GM18505 (cell line): ENCODE results near the gene COLEC12.

ENCODE experiments used
- ATAC-seq: cut with Tn5 transposase; IDR thresholded peaks from one replicate; pipeline ENCODE4 v1.9.1; 2021; ENCODE audit not compliant: unreplicated experiment
- POLR2A ChIP-seq: IDR thresholded peaks from 4 replicates; pipeline ENCODE4 v1.6.1; 2011; ENCODE audit warnings: borderline replicate concordance; ENCODE audit not compliant: insufficient read depth, insufficient read length; ENCODE audit errors: extremely low read depth

The COLEC12 gene

DNA sequence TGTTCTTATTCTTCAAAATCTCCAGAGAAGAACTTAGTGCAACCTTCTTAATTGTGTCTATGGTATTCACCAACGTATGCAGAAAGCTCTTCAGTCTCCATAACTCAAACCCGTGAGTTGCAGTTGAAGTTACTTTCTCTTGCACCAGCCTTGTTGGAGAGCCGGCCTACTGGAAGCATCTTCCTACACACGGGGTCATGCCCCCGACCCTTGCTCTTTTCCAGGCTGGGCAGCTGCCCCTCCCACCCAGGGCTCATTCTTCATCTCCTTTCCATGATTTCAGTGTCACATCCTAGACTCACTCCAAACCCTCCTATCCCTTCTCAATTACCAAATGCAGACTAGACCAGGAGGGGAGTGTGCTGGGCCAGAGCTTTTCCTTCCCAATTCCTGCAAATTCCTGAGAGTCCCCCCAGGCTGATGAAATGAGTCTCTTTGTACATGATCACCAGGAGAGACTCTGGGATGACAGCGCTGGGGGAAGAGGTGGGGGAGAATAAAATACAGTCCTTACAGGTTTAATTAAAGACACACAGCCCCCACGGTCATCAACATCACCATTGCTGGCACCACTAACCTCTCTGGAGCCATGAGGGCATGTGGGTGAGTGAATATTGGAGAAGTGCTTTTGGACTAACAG lies 75.3 kb downstream of the COLEC12 start:
- no peak for TF ChIP-seq POLR2A
- ATAC-seq = no peak

DNA sequence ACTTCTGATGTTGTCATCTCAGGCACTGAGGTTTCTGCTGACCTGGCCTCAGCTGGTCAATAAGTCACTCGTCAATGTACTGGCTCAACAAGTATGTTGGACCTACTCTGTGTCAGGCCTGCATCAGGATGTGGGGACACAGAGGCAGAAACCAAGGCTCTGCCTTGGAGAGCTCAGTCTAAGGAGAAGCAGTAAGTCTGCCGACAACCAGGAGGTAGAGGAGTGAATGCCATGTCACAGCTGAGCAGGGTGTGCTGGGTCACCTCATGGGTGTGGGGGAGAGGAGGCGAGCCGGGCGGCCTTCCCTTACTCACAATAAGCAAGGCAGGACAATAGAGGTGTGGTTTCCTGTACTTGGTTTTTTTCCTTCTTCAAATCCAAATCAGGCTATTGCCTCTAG lies 75.8 kb downstream of the COLEC12 start:
- ATAC-seq = no peak
- TF ChIP-seq POLR2A = no peak

DNA sequence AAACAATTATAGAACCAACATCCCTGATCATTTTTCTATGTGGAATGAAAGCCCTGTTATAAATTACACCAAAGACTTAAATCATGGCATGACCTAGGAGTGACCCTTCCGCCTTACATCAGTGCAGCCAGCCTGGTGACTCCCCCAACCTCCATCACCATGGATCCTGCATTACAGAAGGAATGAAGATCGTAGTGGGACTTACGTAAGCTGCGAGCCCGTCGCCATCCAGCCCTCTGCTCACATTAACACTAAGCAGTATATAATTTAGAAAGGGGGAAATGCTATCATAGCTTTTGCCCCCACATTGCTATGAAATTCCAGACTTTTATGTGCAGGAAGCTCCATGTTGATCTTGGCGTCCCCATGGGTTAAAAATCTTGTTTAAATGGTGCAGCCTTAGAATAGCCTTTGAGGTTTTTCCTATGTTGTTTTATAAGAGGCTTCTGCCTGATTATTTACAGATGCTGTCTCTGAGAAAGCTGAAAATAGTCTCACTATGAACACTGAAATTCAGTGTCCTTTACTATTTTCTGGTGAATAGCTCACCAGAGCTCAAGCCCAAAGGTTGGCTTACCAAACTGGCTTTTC lies 76.3 kb downstream of the COLEC12 start:
- ATAC-seq = no peak
- TF ChIP-seq POLR2A = no peak

DNA sequence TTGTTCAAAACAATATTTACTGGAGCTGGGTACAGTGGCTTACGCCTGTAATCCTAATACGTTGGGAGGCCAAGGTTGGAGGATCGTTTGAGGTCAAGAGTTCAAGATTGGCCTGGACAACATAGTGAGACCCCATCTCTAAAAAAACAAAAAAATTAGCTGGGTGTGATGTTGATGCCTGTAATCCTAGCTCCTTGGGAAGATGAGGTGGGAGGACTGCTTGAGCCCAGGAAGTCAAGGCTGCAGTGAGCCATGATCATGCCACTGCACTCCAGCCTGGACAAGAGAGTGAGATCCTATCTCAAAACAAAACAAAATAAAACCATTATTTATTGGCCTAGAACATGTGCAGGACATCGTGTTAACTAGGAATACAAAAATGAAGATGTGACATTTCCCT lies 77.5 kb downstream of the COLEC12 start:
- ATAC-seq = no peak
- TF ChIP-seq POLR2A = no peak

DNA sequence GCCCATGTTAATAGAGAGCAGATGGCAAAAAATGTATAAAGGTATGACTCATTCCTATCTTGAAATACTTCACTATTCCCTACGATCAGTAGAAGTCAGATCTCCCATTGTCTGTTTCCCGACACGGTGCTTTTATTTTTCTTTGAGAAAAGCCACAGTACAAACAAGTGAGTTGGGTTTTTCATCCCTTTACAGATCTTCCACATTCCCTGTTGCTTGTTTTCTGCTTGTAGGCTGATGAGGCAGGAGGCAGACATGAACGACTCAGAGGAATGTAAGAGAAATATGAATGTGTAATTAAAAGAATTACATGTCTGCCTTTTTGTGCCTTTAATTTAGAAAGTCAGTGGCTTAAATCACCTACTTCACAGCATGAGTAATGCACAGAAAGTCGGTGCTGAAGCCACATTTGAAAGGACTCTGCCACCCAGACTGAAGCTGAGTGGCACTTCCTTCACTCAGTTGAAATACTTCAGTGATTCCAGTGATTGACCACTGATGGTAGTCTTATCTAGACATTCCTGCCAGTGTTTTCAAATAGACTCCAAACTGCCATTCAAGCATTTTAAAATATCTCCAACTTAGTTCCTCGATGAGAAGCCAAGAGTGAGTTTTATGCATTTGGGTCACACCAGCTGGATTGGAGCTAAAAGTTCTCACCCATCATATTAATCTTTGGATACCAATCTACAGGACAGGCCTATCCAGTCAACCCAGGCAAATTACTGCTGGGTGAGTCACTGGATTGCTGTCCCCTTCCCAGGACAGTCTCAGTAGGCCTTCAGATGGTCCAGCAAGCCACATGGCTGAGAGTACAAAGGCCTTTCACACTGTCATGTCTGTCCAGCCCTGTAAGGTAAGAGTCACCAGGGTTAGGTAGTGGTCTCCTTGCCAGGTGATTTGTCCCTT lies 79.0 kb downstream of the COLEC12 start:
- no peak for TF ChIP-seq POLR2A
- ATAC-seq = no peak

DNA sequence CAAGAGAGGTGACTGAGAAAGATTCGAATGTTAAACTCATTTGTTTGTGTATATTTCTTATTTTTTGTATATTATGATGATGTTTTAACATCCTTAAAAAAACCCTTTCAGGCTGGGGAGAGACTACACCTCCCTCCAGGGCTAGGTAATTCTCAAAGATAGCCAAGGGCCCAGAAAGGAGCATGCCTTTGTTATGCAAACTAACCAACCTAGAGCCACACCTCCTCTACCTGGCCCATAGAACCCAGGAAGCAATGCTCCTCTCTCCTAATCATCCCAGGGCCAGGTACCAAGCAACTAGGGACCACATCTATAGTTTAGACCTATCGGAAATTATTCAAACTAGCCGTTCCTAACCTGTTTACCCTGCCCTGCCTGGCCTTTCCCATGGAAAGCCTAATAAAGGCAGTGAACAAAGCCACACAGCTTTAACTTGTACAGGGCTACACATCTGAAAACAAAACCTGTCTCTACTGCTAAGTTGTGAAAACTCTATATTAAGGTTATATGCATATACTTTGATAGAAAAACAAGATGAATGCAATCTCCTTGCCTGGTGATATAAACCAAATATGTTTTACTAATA lies 79.7 kb downstream of the COLEC12 start:
- TF ChIP-seq POLR2A = no peak
- no peak for ATAC-seq

DNA sequence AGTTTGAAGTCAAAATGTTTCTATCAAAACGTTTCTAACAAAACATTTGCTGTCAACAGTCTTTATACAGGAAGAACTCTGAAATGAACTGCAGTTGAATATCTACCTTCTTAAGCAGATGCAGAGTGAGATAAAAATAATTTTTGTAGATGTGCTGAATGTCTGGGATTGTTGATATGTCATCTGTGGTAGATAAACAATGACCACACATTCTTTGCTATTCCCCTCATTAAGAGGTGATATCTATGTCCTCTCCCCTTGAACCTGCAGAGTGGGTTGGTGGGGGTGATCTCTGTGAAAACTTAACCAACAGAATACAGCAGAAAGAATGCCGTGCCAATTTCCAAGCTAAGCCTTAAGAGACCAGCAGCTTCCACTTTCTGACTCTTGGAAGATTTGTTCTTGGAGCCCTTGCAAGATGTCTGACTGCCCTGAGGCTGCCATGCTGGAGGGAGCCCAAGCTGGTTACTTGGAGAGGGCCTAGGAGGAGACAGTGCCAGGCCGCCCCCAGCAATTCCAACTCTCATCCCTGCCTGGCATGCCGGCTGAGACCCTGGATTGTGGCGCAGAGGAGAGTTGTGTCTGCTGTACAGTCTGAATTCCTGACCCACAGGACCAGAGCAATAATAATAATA lies 80.8 kb downstream of the COLEC12 start:
- no peak for ATAC-seq
- no peak for TF ChIP-seq POLR2A

DNA sequence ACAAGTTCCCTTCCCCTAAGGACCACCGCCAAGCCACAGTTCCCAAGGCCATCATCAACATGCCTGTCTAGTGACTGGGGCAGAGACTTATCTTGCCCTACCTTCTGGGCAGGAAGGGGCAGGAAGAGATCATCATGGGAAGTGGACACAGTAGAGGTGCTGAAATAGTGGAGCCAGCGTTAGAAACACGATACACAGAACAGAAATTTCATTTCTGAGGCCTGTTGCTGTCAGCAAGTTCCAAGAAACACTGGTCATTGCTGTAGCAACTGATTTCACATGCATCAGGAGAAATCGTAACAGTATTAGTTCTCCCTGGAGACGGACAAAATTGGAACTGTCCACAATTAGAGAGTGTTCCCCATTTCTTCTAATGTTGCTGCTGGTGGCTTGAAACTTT lies 83.0 kb downstream of the COLEC12 start:
- ATAC-seq = no peak
- no peak for TF ChIP-seq POLR2A

DNA sequence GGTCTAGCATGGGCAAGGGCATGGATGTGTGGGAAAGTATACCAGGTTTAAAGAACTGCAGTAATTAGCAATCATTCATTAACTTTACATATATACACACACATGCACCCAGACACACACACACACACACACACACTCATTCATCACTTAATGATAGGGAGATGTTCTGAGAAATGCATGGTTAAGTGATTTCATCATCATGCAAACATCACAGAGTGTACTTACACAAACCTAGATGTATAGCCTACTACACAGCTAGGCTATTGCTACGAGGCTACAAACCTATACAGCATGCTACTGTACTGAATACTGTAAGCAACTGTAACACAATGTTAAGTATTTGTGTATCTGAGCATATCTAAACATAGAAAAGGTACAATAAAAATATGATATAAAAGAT lies 83.6 kb downstream of the COLEC12 start:
- no peak for ATAC-seq
- no peak for TF ChIP-seq POLR2A

DNA sequence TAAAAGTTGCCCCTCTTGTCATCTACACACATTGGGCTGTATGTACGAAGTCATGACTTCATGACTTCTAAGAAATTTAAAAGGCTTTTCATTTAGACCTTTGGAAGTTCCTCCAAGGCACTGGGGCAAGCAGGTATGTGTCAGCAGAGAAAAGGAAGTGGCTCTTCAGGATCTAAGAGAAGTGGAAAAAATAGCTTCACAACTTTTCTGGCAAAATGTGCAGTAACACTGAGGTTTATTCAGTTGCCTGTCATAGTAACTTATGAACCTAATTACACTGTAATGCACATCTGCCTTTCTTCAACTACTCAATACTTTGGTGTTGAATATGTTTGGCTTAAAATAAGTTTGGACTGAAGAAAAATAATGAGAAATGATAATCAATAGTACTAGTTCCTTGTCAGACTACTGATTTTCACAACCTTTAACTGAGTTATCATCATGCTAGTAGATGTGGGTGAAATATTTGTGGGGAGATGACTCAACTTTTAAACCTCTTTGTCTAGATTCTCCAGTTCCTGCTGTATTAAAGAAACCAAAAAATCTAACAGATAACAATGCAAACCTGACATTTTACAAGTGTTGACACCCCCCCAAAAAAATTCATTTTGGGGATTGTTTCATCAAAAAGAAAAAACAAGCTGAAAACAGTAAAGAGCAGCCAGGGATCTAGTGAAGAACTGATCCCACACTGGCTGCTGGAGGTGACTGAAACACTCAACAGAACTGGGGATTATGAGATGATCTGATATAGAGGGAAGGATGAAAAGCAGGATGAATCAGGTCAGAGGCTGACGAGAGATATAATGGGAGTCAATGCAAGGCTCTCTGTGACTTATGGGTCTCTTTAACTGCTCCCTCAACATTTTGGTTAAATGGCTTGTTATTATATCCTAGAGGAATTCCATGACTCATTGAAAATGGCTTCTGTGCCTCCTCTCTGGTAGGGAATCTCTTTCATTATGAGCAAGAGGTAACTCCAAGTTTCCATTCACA lies 84.6 kb downstream of the COLEC12 start:
- no peak for TF ChIP-seq POLR2A
- no peak for ATAC-seq

DNA sequence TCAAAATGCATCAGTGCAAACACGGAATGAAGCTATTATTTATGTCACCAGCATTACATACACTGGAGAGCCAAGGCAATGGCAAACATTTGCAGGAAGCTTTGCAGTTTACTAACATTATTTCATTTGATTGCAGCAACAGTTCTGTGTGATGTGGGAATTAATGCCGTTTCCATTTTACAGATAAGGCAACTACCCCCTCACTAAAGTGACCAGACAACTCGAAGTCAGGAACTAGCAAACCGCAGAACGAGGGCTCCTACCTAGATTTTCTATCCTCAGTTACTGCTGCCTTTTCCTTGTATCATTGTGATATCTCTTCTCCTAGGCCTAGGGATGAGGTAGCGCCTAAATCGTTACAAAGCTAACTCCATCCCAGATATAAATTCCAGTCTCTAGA lies 85.5 kb downstream of the COLEC12 start:
- ATAC-seq = no peak
- no peak for TF ChIP-seq POLR2A

DNA sequence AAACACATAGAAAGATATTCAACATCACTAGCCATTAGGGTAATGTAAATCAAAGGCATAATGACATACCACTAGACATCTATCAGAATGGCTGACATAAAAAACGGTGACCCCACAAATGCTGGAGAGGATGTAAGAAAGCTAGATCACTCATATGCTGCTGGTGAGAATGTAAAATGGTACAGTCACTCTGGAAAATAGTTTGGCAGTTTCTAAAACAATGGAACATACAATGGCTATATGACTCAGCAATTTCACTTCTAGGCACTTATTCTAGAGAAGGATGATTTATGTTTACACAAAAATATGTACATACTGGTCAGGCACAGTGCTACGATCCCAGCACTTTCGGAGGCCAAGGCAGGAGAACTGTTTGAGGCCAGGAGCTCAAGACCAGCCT lies 87.3 kb downstream of the COLEC12 start:
- TF ChIP-seq POLR2A = no peak
- no peak for ATAC-seq

DNA sequence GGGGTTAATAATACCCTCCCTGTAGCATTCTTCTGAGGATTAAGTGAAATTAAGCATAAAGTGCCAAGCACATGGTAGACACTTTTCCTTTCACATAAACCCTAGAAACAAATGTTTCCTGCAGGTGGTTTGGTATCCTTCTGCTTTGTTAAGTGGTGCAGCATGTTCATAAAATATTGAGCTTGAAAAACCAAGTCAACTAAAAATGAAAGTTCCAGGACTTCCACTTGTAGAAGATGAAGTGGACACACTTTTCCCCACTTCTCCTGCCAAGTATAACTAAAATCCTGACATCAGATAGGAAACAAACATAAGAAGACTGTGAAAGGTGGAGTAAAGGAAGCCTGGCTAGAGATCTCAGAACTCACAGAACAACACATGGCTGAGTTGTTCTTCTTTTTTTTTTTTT lies 90.5 kb downstream of the COLEC12 start:
- TF ChIP-seq POLR2A = no peak
- no peak for ATAC-seq

DNA sequence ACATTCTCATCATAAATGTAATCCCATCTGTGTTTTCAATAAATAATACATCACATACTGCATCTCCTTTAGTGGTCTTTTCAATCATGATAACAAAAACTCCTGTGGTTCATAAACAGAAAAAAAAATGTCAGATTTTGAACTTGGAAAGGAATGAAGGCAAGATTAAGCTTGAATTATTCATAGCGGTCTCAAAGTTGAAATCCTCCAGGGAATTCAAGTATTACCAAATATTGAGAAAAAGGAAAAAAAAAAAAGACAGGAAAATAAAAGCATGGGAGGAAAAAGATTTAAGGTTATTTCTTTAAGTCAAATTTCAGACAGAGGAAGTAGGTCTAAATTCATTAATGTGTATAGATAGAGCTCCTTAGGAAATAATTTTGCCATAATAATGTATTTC lies 92.1 kb downstream of the COLEC12 start:
- no peak for TF ChIP-seq POLR2A
- no peak for ATAC-seq
